ENCODE data around the gene NDUFB10.

NDUFB10 gene

GRCh38 chr16:1991588-1991947 is 32.2 kb downstream of the NDUFB10 start:
- TF ChIP-seq, protein P1, sequence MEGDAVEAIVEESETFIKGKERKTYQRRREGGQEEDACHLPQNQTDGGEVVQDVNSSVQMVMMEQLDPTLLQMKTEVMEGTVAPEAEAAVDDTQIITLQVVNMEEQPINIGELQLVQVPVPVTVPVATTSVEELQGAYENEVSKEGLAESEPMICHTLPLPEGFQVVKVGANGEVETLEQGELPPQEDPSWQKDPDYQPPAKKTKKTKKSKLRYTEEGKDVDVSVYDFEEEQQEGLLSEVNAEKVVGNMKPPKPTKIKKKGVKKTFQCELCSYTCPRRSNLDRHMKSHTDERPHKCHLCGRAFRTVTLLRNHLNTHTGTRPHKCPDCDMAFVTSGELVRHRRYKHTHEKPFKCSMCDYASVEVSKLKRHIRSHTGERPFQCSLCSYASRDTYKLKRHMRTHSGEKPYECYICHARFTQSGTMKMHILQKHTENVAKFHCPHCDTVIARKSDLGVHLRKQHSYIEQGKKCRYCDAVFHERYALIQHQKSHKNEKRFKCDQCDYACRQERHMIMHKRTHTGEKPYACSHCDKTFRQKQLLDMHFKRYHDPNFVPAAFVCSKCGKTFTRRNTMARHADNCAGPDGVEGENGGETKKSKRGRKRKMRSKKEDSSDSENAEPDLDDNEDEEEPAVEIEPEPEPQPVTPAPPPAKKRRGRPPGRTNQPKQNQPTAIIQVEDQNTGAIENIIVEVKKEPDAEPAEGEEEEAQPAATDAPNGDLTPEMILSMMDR (IDR thresholded peaks at IDR 0.05), result no peak
- no peaks in the 10 kb centered on the region for H3K9me3 ChIP-seq
- no peak overlapping the region for H3K27ac ChIP-seq
- peaks cover under 1 to 14% (median 1%) of the 10 kb centered on the region in 3 donors for H3K36me3 ChIP-seq
- DNase-seq, result no peak
- peaks cover 0 to 35% (median 30%) of the 10 kb centered on the region in 4 donors for H3K4me1 ChIP-seq
- intact Hi-C loops (cut with DNase I; ENCODE audit: low total_unique reads), result no loop called here
- H3K27me3 ChIP-seq, result peaks cover 3 to 48% of the 10 kb centered on the region in 2 donors
- peak overlapping the region; percentile 41 to 42 for H3K4me3 ChIP-seq

DNA sequence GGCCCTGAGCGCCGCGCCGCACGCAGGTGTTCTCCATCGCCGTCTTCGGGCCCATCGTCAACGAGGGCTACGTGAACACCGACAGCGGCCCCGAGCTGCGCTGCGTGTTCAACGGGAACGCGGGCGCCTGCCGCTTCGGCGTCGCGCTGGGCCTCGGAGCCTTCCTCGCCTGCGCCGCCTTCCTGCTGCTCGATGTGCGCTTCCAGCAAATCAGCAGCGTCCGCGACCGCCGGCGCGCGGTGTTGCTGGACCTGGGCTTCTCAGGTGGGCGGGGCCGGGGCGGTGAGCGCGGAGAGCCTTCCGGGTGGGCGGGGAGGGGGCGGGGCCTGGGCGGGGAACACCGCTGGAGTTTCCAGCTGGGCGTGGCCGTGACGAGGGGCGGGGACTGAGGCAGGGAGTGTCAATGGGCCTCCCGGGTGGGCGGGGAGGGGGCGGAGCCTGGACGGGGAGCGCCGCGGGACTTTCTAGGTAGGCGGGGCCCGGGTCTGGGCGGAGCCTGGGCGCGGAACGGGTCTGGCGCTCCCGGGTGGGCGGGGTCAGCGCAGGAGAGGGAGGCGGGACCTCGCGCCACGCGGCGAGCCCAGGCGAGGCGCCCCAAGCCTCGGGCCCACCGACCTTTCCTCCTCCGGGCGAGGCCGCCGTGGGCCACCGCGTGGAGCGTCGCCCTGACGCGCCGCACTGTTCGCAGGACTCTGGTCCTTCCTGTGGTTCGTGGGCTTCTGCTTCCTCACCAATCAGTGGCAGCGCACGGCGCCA is 32.8 kb downstream of the NDUFB10 start:
- Histone ChIP-seq H3K4me3 (peak overlapping the region; percentile 41 to 42), H3K27ac (no peak overlapping the region)

DNA sequence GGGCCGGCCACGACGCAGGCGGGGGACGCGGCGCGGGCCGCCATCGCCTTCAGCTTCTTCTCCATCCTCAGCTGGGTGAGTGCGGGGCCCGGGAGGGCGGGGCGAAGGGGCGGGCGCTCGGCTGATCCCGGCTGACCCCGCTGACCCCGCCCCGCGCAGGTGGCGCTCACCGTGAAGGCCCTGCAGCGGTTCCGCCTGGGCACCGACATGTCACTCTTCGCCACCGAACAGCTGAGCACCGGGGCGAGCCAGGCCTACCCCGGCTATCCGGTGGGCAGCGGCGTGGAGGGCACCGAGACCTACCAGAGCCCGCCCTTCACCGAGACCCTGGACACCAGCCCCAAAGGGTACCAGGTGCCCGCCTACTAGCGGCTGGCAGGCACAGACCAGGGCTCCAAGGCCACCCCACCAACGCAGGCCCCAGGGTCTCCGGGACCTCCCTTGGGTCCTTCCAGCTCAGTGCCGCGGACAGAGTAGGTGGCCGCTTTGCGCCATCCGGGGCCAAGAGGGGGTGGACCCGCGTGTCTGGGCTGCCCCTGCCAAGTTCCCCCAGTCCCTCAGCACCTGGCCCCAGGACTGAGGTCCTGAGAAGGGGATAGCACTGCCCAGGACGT is 33.5 kb downstream of the NDUFB10 start:
- intact Hi-C loops (cut with DNase I; ENCODE audit: low total_unique reads), result no loop called here
- no peak overlapping the region for H3K27ac ChIP-seq
- H3K27me3 ChIP-seq, result peaks cover 3 to 48% of the 10 kb centered on the region in 2 donors
- H3K36me3 ChIP-seq, result peaks cover 2 to 12% (median 7%) of the 10 kb centered on the region in 3 donors
- peaks cover 0 to 35% (median 30%) of the 10 kb centered on the region in 4 donors for H3K4me1 ChIP-seq
- DNase-seq, result no peak
- TF ChIP-seq, protein P1 (IDR thresholded peaks at IDR 0.05), result no peak
- no peaks in the 10 kb centered on the region for H3K9me3 ChIP-seq
- peak overlapping the region in 1 of 2 donors; percentile 42 for H3K4me3 ChIP-seq

More for the DNA sequence above, 32.8 kb downstream of the NDUFB10 start:
- H3K4me1 ChIP-seq, result peaks cover 0 to 35% (median 30%) of the 10 kb centered on the region in 4 donors
- no peaks in the 10 kb centered on the region for H3K9me3 ChIP-seq
- peaks cover 0 to 14% (median 4%) of the 10 kb centered on the region in 3 donors for H3K36me3 ChIP-seq
- TF ChIP-seq, protein P1 (IDR thresholded peaks at IDR 0.05), result no peak
- intact Hi-C loops (cut with DNase I; ENCODE audit: low total_unique reads), result no loop called here
- peak; percentile 90 to 92 for DNase-seq
- peaks cover 3 to 48% of the 10 kb centered on the region in 2 donors for H3K27me3 ChIP-seq

- peaks cover 0 to 35% (median 30%) of the 10 kb centered on the region in 4 donors for H3K4me1 ChIP-seq
- TF ChIP-seq, protein P1 (IDR thresholded peaks at IDR 0.05), result no peak
- no peak overlapping the region for H3K4me3 ChIP-seq
- no peak for DNase-seq
- H3K27ac ChIP-seq, result no peak overlapping the region
- intact Hi-C loops (cut with DNase I; ENCODE audit: low total_unique reads), result no loop called here
- H3K9me3 ChIP-seq, result no peaks in the 10 kb centered on the region
- H3K27me3 ChIP-seq, result peaks cover 3 to 43% of the 10 kb centered on the region in 2 donors
- H3K36me3 ChIP-seq, result peaks cover 11 to 21% (median 17%) of the 10 kb centered on the region in 3 donors
Observed at GRCh38 chr16:1993731-1994131, 34.4 kb downstream of the NDUFB10 start.

GRCh38 chr16:1997494-1998359 is 38.4 kb downstream of the NDUFB10 start:
- TF ChIP-seq, protein P1 (IDR thresholded peaks at IDR 0.05), result no peak
- DNase-seq, result no peak
- no peaks in the 10 kb centered on the region for H3K9me3 ChIP-seq
- no peak overlapping the region for H3K27ac ChIP-seq
- peaks cover 0 to 5% of the 10 kb centered on the region in 2 donors for H3K27me3 ChIP-seq
- no peak overlapping the region for H3K4me3 ChIP-seq
- no peaks in the 10 kb centered on the region for H3K4me1 ChIP-seq
- intact Hi-C loops (cut with DNase I; ENCODE audit: low total_unique reads), result no loop called here
- H3K36me3 ChIP-seq, result peaks cover 50 to 61% (median 52%) of the 10 kb centered on the region in 3 donors

Measured in tibial artery (tissue), 4 donors.